Neuronal stem cell (in vitro differentiated cells): ENCODE measurements around the gene UBE2L3.
"Not testable (repeated sequence)": the region's sequence is repeated elsewhere in the genome, so short reads cannot be mapped to it uniquely, and the experiment has no call there.

ENCODE experiments used
- DNase-seq: peaks from one replicate; pipeline ENCODE4 v3.0.0-alpha.2; 2013; ENCODE audit warnings: low spot score
- H2AFZ ChIP-seq: one replicate; pipeline ENCODE4 v1.6.1; 2013; ENCODE audit warnings: mild to moderate bottlenecking, low read length, inconsistent platforms
- H2AK5ac ChIP-seq: 2 replicates; pipeline ENCODE4 v1.6.1; 2013; ENCODE audit warnings: low read depth, mild to moderate bottlenecking, inconsistent platforms, low read length, moderate library complexity, mixed read lengths
- H2BK120ac ChIP-seq: 2 replicates; pipeline ENCODE4 v1.6.1; 2013; ENCODE audit warnings: low read depth, mild to moderate bottlenecking, inconsistent platforms, low read length, moderate library complexity, mixed read lengths
- H2BK12ac ChIP-seq: one replicate; pipeline ENCODE4 v1.6.1; 2013; ENCODE audit warnings: low read length, inconsistent platforms
- H2BK15ac ChIP-seq: 2 replicates; pipeline ENCODE4 v1.6.1; 2013; ENCODE audit warnings: mild to moderate bottlenecking, low read length, inconsistent platforms, mixed read lengths
- H2BK5ac ChIP-seq: one replicate; pipeline ENCODE4 v1.6.1; 2013; ENCODE audit warnings: inconsistent platforms, mild to moderate bottlenecking, low read length, moderate library complexity
- H3K14ac ChIP-seq: one replicate; pipeline ENCODE4 v1.6.1; 2013; ENCODE audit warnings: low read length, inconsistent platforms
- H3K18ac ChIP-seq: 2 replicates; pipeline ENCODE4 v1.6.1; 2013; ENCODE audit warnings: low read length, inconsistent platforms
- H3K23ac ChIP-seq: 2 replicates; pipeline ENCODE4 v1.6.1; 2013; ENCODE audit warnings: low read depth, mild to moderate bottlenecking, mixed read lengths, low read length, inconsistent platforms; ENCODE audit not compliant: poor library complexity
- H3K27ac ChIP-seq: replicated peaks from 3 replicates; pipeline ENCODE4 v1.5.1; 2013; ENCODE audit warnings: low read length, inconsistent platforms
- H3K27me3 ChIP-seq, 3 experiments: 2 replicates each; pipeline ENCODE4 v1.6.1; 2013; ENCODE audit warnings: low read length in 3 of 3, mild to moderate bottlenecking in 2 of 3, inconsistent platforms in 1 of 3, low read depth in 1 of 3, mixed read lengths in 1 of 3, moderate library complexity in 1 of 3; ENCODE audit not compliant: control insufficient read depth in 3 of 3, insufficient read depth in 3 of 3
- H3K36me3 ChIP-seq, 2 donors: replicated peaks in 1 of 2; 2 replicates each; pipeline ENCODE4 v1.6.1; 2013; ENCODE audit warnings: low read length in 2 of 2; ENCODE audit not compliant: control insufficient read depth in 2 of 2, insufficient read depth in 2 of 2
- H3K4ac ChIP-seq: 2 replicates; pipeline ENCODE4 v1.6.1; 2013; ENCODE audit warnings: inconsistent platforms, mild to moderate bottlenecking, low read length, moderate library complexity
- H3K4me1 ChIP-seq, 2 donors: 1 replicate in 1 of 2; 2 replicates in 1 of 2; pipeline ENCODE4 v1.6.1; 2013; ENCODE audit warnings: low read length in 2 of 2, low read depth in 1 of 2; ENCODE audit not compliant: control insufficient read depth in 2 of 2, insufficient read depth in 1 of 2
- H3K4me2 ChIP-seq: one replicate; pipeline ENCODE4 v1.6.1; 2013; ENCODE audit warnings: mild to moderate bottlenecking, low read length, inconsistent platforms; ENCODE audit not compliant: insufficient read depth, poor library complexity, severe bottlenecking
- H3K4me3 ChIP-seq, 2 donors: 2 replicates each; pipeline ENCODE4 v1.5.1; 2013; ENCODE audit warnings: low read length in 2 of 2, mild to moderate bottlenecking in 2 of 2, inconsistent platforms in 1 of 2, moderate library complexity in 1 of 2
- H3K79me1 ChIP-seq: one replicate; pipeline ENCODE4 v1.6.1; 2013; ENCODE audit warnings: low read depth, mild to moderate bottlenecking, inconsistent platforms, low read length, moderate library complexity
- H3K9ac ChIP-seq: one replicate; pipeline ENCODE4 v1.6.1; 2013; ENCODE audit warnings: mild to moderate bottlenecking, low read depth, low read length, inconsistent platforms; ENCODE audit not compliant: poor library complexity
- H3K9me3 ChIP-seq, 2 donors: replicated peaks in 1 of 2; 2 replicates each; pipeline versions ENCODE3 to v1.6.1; 2013; ENCODE audit warnings: low read length in 2 of 2, mild to moderate bottlenecking in 2 of 2, inconsistent platforms in 1 of 2, low read depth in 1 of 2, mixed read lengths in 1 of 2, moderate library complexity in 1 of 2; ENCODE audit not compliant: control insufficient read depth in 2 of 2, insufficient read depth in 1 of 2
- H4K8ac ChIP-seq: one replicate; pipeline ENCODE4 v1.6.1; 2013; ENCODE audit warnings: low read depth, mild to moderate bottlenecking, inconsistent platforms, low read length, moderate library complexity
- H4K91ac ChIP-seq: one replicate; pipeline ENCODE4 v1.6.1; 2013; ENCODE audit warnings: low read length, low read depth, mild to moderate bottlenecking, inconsistent platforms; ENCODE audit not compliant: poor library complexity
- WGBS, 2 donors: extraction: QIAGEN DNeasy Blood & Tissue Kit; methylation state at CpG; one replicate each; pipeline ENCODE4 v1.1.7; 2013; ENCODE audit warnings: missing lambda C conversion rate in 2 of 2, mixed read lengths in 1 of 2; ENCODE audit not compliant: insufficient read length in 2 of 2, insufficient replicate concordance in 1 of 2; ENCODE audit errors: extremely low coverage in 2 of 2; 5-methylcytosine and 5-hydroxymethylcytosine counted together

The UBE2L3 gene

GRCh38 chr22:21573293-21573734 lies 5.8 kb downstream of the UBE2L3 start:
- Histone ChIP-seq H2BK120ac (no peak overlapping the region), H2BK15ac (no peak overlapping the region), H2AK5ac (no peak overlapping the region), H2BK12ac (no peak overlapping the region), H3K4me2 (no peak overlapping the region), H2BK5ac (no peak overlapping the region), H3K14ac (no peak overlapping the region), H3K9ac (no peak overlapping the region), H3K36me3 (peaks cover 3 to 51% of the 10 kb centered on the region in 2 donors), H3K4ac (no peak overlapping the region), H3K18ac (no peak overlapping the region), H3K4me3 (no peak overlapping the region), H3K79me1 (peaks cover 13% of the 10 kb centered on the region), H3K4me1 (peaks cover 13 to 14% of the 10 kb centered on the region in 2 donors), H4K8ac (no peak overlapping the region), H3K27me3 (no peaks in the 10 kb centered on the region), H3K23ac (no peak overlapping the region), H4K91ac (no peak overlapping the region), H3K9me3 (no peaks in the 10 kb centered on the region), H2AFZ (no peak overlapping the region), H3K27ac (no peak overlapping the region)
- WGBS, 2 donors: no CpG with 5 or more reads among the region's 6 CpGs
- DNase-seq: no peak

DNA sequence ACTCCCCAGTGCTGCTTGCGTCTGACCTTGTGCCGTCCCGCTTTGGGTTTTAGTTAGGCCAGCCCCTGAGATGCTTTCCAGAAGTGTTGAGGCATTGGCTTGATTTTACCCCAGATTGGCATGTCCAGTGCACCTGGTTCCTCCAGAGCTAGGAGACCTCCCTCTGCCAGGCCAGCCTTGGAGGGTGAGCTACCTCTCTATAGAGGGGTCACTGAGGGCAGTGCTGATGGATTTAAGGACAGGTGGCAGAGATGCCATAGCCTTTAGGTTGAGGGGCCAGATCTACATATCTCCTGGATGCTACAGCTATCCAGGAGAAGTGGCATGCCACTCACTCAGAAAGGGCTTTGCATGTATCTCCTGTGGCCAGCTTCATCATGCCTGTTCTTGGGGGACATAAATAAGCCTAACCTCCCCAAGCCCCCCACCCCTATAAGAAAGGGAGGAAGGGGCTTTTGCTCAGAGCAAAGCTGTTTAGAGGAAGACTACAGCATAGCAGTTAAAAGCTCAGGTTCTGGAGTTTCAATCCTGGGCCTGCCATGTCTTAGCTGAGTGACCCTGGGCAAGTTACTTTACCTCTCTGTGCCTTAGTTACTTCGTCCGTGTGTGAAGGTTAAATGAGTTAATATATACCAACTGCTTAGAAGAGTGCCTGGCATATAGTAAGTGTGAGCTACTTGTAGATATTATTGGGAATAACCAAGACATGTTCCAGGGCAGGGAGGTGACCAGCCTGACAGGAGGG lies 6.4 kb downstream of the UBE2L3 start:
- Histone ChIP-seq H3K23ac (no peak overlapping the region), H3K4me1 (peaks cover 10 to 12% of the 10 kb centered on the region in 2 donors), H3K9me3 (no peaks in the 10 kb centered on the region), H3K36me3 (peaks cover 3 to 55% of the 10 kb centered on the region in 2 donors), H3K18ac (no peak overlapping the region), H3K9ac (no peak overlapping the region), H2AFZ (no peak overlapping the region), H2AK5ac (no peak overlapping the region), H4K8ac (no peak overlapping the region), H3K79me1 (peaks cover 17% of the 10 kb centered on the region), H2BK5ac (no peak overlapping the region), H3K4me2 (no peak overlapping the region), H3K14ac (no peak overlapping the region), H3K27ac (no peak overlapping the region), H2BK15ac (no peak overlapping the region), H3K27me3 (no peaks in the 10 kb centered on the region), H3K4ac (no peak overlapping the region), H2BK120ac (no peak overlapping the region), H3K4me3 (no peak overlapping the region), H2BK12ac (no peak overlapping the region), H4K91ac (no peak overlapping the region)
- no CpG with 5 or more reads among the region's 5 CpGs for WGBS, 2 donors
- DNase-seq: no peak

DNA sequence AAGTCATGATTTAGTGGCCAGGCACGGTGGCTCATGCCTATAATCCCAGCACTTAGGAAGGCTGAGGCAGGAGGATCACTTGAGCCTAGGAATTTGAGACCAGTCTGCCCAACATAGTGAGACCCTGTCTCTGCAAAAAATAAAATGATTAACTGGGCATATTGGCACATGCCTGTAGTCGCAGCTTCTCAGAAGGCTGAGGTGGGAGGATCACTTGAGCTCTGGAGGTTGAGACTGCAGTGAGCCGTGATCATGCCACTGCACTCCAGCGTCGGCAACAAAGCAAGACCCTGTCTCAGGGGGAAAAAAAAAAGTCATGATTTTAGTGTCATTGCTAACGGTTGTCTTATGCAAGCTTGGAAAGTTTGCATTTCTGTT lies 11.9 kb downstream of the UBE2L3 start:
- no peak overlapping the region for H2BK15ac ChIP-seq

DNA sequence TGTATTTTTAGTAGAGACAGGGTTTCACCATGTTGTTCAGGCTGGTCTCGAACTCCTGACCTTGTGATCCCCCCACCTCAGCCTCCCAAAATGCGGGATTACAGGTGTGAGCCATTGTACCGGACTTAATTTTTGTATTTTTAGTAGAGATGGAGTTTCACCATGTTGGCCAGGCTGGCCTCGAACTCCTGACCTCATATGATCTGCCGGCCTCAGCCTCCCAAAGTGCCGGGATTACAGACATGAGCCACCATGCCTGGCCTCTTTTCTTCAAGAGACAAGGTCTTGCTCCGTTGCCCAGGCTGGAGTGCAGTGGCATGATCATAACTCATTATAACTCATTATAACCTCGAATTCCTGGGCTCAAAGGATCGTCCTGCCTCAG lies 13.1 kb downstream of the UBE2L3 start:
- H2AFZ ChIP-seq, H2BK120ac ChIP-seq, DNase-seq, H3K14ac ChIP-seq, H3K9ac ChIP-seq, H2BK15ac ChIP-seq, H4K8ac ChIP-seq, H2AK5ac ChIP-seq, H3K27ac ChIP-seq, H3K4me1 ChIP-seq, H3K4me2 ChIP-seq, H3K23ac ChIP-seq, H3K4me3 ChIP-seq, H3K27me3 ChIP-seq, H3K4ac ChIP-seq, H4K91ac ChIP-seq, H2BK5ac ChIP-seq, H2BK12ac ChIP-seq, H3K18ac ChIP-seq, H3K9me3 ChIP-seq: not testable (repeated sequence)
- WGBS, 2 donors: no CpG with 5 or more reads among the region's 9 CpGs
- Histone ChIP-seq H3K79me1 (peaks cover 15% of the 10 kb centered on the region), H3K36me3 (peaks cover 1 to 35% of the 10 kb centered on the region in 2 donors)

More for the DNA sequence above, 11.9 kb downstream of the UBE2L3 start:
- H3K23ac ChIP-seq: no peak overlapping the region
- no peak overlapping the region for H2AK5ac ChIP-seq
- H3K4me1 ChIP-seq: no peaks in the 10 kb centered on the region
- no peak overlapping the region for H2BK5ac ChIP-seq
- H3K9ac ChIP-seq: no peak overlapping the region
- no peak overlapping the region for H3K27ac ChIP-seq
- WGBS, 2 donors: no CpG with 5 or more reads among the region's 6 CpGs
- H3K4ac ChIP-seq: no peak overlapping the region
- no peak overlapping the region for H4K91ac ChIP-seq
- no peak overlapping the region for H2AFZ ChIP-seq
- peaks cover 1 to 27% of the 10 kb centered on the region in 2 donors for H3K36me3 ChIP-seq
- H3K4me2 ChIP-seq: no peak overlapping the region
- H2BK12ac ChIP-seq: no peak overlapping the region
- H3K4me3 ChIP-seq: no peak overlapping the region
- no peak overlapping the region for H2BK120ac ChIP-seq
- no peaks in the 10 kb centered on the region for H3K27me3 ChIP-seq
- DNase-seq: no peak
- no peak overlapping the region for H4K8ac ChIP-seq
- peaks cover 15% of the 10 kb centered on the region for H3K79me1 ChIP-seq
- H3K18ac ChIP-seq: no peak overlapping the region
- H3K14ac ChIP-seq: no peak overlapping the region
- no peaks in the 10 kb centered on the region for H3K9me3 ChIP-seq
